ENCODE data around the gene ARNT2.

Gene ARNT2

GRCh38 chr15:80594091-80594889, 190.1 kb downstream of the ARNT2 start:
- DNase-seq (ENCODE audit: low spot score): no peak

DNA sequence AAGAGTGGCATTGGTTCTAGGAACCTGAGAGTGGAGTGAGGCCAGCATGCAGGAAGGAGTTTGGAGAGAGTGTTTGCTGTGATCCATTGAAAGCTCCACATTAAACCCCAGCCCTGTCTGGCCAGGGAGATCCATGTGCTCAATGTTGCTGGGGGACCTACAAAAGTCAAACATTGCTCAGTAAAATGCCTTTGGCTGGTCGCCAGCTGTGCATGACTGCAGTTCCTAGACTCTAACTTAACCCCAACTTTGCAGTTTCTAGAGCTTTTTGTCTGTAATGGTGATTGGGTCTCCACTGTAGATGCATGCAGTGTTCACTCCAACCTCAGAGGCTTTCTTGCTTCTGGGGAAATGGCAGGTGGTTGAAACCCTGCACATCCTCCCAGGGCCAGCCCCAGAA, 191.2 kb downstream of the ARNT2 start:
- DNase-seq (ENCODE audit: low spot score): no peak

- DNase-seq (ENCODE audit: low spot score): no peak
Measured at GRCh38 chr15:80596521-80596976, 192.4 kb downstream of the ARNT2 start.

DNA sequence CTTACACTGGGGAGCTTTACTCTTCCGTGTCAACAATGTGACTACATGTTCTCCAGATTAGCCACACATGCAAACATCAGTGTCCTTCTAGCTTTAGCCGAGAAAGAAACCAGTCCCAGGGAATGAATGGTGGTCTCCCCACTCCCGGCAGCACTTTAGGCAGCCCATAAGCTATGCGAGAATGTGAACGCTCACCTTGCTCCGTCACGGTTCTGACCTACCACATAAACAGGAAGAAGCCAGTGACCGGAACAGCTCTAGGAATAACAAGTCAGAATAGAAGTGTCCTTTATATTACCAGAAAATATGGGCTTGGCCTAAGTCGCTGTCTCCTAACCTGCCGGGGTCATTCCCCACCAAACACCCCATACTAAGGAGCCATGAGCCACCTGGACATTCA, 192.9 kb downstream of the ARNT2 start:
- DNase-seq (ENCODE audit: low spot score): no peak

DNA sequence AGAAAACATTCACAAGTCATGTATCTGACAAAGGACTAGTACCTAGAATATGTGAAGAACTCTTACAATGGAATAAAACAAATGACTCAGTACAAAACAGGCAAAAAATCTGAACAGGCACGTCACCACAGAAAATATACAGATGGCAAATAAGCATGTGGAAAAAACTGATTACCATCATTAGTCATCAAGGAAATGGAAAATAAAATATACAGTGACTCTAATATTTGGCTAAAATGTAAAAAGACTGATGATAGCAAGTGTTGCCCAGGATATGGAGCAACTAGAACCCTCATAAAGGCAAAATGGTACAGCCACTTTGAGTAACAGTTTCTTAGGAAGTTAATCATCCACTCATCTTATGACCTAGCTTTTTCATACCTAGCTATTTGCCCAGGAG, 195.2 kb downstream of the ARNT2 start:
- DNase-seq (ENCODE audit: low spot score): no peak

DNA sequence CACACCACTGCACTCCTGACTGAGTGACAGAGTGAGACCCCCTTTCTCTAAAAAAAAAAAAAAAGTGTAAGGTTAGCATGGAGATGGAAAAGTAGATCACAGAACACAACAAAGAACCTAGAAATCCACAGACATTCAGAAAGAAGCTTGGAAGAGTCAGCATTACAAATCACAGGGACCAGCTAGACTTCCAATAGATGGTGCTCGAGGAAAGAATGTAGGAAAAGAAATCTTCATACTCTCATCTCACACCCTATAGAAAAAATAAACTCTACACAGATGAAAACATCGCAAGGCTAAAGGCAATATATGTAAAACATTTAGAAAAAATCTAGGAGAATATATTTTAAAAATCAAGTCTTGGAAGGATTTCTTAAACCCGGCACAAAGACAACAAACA, 196.4 kb downstream of the ARNT2 start:
- DNase-seq (ENCODE audit: low spot score): no peak

GRCh38 chr15:80601256-80601655, 197.1 kb downstream of the ARNT2 start:
- no peak for DNase-seq (ENCODE audit: low spot score)

- no peak for DNase-seq (ENCODE audit: low spot score)
Measured at GRCh38 chr15:80604583-80605575, 200.7 kb downstream of the ARNT2 start.

- DNase-seq (ENCODE audit: low spot score): no peak
Measured at GRCh38 chr15:80605591-80606150, 201.5 kb downstream of the ARNT2 start.

DNA sequence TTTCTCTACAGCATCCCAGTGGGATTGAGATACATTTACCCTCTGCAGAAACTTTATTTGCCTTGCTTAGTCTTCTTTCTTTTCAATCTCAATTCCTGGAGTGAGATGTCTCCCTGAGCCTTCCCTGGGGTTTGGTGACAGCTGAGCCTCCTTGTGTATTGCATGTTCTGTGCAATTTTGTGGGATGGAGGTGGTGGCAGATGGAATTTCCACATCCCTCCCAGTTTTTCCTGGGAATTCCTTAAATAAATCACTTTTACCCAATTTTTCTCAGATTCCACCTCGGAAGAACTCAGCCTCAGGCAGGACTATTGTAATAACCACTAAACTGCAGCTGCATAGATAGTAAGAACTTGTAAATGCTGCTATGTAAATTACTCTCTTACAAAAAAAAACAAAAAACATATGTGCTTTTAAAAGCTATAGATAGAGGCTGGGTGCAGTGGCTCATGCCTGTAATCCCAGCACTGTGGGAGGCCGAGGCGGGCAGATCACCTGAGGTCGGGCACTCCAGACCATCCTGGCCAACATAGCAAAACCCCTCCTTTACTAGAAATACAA, 202.4 kb downstream of the ARNT2 start:
- DNase-seq (ENCODE audit: low spot score): no peak

DNA sequence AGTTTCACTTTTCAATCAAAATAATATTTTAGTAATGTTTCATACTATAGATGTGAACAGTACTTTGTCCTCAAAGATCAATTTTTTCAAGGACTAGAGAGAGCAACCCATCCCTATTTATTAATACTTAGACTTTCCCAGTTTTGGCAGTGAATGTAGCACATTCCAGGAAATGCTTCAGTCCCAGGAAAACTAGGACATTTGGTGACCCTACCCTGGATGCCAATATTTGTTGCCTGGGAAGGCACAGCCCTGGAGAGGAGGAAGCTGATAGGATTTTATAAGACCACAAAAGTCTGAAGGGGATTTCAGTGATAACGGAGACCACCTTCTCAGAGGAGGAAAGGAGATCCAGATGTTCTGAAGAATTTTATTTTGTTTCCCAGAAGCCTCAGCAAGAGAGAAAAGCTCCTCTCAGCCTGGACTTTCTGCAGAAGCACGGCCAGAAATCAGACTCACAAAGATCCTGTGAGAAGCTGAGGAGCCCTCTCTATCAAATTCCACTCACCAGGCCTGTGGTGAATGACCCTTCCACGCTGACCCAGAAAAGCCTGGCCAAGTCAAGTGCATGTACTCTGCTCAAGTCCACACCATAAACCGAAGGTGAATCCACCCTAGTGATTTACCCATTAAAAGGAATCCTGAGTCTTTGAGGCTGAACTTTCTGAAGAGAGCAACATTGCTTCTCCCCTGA, 203.3 kb downstream of the ARNT2 start:
- no peak for DNase-seq (ENCODE audit: low spot score)

- no peak for DNase-seq (ENCODE audit: low spot score)
Measured at GRCh38 chr15:80608688-80609087, 204.5 kb downstream of the ARNT2 start.

GRCh38 chr15:80609091-80609490, 204.9 kb downstream of the ARNT2 start:
- no peak for DNase-seq (ENCODE audit: low spot score)

GRCh38 chr15:80609512-80609946, 205.3 kb downstream of the ARNT2 start:
- DNase-seq (ENCODE audit: low spot score): no peak

DNA sequence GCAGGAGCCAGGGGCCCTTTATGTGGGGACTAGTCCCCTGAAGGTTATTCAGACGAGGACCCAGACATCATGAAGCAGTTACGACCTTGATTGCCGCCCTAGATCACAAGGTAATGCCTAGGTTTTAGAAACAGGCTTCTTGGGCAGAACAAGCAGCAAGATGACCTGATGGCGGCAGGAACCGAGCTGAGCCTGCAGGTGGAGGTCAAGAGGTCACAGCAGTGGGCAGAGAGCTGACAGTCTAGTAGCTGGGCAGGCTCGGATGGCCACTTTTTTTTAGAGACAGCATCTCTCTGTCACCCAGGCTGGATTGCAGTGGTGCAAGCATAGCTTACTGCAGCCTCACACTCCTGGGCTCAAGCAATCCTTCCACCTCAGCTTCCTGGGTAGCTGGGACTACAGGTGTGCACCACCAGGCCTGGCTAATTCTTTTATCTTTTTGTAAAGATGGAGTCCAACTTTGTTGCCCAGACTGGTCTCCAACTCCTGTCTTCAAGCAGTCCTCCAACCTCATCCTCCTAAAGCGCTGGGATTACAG, 207.4 kb downstream of the ARNT2 start:
- no peak for DNase-seq (ENCODE audit: low spot score)

GRCh38 chr15:80612118-80612823, 208.1 kb downstream of the ARNT2 start:
- no peak for DNase-seq (ENCODE audit: low spot score)

DNA sequence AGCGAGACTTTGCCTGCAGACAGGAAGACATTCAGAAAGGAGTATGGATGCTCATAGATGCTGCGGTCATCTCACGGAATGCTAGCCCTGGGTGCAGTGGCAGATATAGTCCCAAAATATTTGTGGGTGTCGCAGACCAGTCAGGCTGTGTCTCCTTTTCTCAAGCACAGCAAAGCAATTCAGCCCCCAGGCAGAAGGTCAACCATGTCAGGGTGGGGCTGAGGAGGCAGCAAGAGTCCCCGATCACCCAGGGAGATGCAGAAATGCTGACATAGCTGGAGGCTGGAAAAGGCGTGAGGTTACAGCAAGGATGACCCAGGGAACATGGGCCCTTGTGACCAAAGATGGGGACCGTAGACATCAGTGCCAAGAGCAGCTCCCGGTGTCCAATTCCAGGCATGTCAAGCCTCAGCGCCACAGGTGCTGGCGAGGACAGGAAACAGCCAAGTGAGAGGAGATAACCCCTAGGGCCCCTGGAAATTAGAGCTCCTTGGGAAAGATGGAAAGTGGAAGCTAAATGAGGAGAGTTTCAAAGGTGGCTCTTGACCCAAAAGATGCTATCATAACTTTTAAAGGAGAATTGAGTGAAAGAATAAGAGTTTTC, 209.7 kb downstream of the ARNT2 start:
- no peak for DNase-seq (ENCODE audit: low spot score)

GRCh38 chr15:80614711-80615360, 210.7 kb downstream of the ARNT2 start:
- no peak for DNase-seq (ENCODE audit: low spot score)

DNA sequence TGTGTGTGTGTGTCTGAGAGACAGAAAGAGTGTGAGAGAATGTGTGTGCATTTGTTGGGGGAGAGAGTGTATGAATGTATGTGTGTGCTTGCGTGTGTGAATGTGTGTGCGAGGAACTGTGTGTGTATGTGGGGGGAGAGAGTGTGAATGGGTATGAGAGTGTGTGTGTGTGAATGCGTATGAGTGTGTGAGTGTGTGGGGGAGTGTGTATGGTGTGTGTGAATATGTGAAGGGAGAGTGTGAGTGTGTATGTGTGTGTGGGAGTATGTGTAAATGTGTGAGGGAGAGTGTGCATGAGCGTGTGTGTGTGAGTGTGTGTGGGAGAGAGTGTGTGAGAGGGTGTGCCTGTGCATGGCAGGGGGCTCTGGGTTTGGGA, 211.2 kb downstream of the ARNT2 start:
- no peak for DNase-seq (ENCODE audit: low spot score)
